Spinal cord (tissue), 4 donors: ENCODE data around the gene YARS1. TPM values are rescaled to one million over a fixed set of nuclear protein-coding genes. Genes with fewer than 3 reads are reported as not detected.

Experiments
- polyA plus RNA-seq, 2 donors: library from polyadenylated mRNA; unstranded; fragments of 120-200 nt; gene quantifications; one replicate each; pipeline ENCODE4 v1.2.1, GENCODE V29; 2013; ENCODE audit not compliant: insufficient read length in 2 of 2
- total RNA-seq, 2 donors: library from RNA; depleted of rRNA in 1 of 2; stranded (reverse); fragments of 120-200 nt in 1 of 2; fragments of >200 nt in 1 of 2; gene quantifications; one replicate each; pipeline versions ENCODE4 v1.2.3 to v1.2.4, GENCODE V29; 2013 to 2014

Gene YARS1
- total and polyA plus RNA-seq, 4 donors, result 51.8 to 105 (median 68.1) TPM

Other genes starting within 250 kb of the YARS1 start
- gene ZBTB8OS, start 166.8 kb downstream of the YARS1 start, total RNA-seq, result 10 to 100 TPM; 26.6 to 41.8 TPM
- gene ZBTB8OS, start 166.8 kb downstream of the YARS1 start, polyA plus RNA-seq, result 10 to 100 TPM; 46.6 to 51.0 TPM
- 100 to 1,000 TPM; 164 to 192 TPM for gene RBBP4, start 166.2 kb downstream of the YARS1 start, total RNA-seq
- 100 to 1,000 TPM; 188 to 217 TPM for gene RBBP4, start 166.2 kb downstream of the YARS1 start, polyA plus RNA-seq
- gene SYNC, start 114.6 kb downstream of the YARS1 start, total RNA-seq, result 10 to 100 TPM; 10.6 to 17.2 TPM
- gene SYNC, start 114.6 kb downstream of the YARS1 start, polyA plus RNA-seq, result 1 to 10 TPM; 6.0 to 7.0 TPM
- gene S100PBP, start 295 bp upstream of the YARS1 start, total RNA-seq, result 10 to 100 TPM; 46.1 to 54.9 TPM
- 10 to 100 TPM; 30.2 to 50.7 TPM for gene S100PBP, start 295 bp upstream of the YARS1 start, polyA plus RNA-seq
- gene FNDC5, start 53.6 kb upstream of the YARS1 start, total RNA-seq, result 10 to 100 TPM; 44.9 to 82.0 TPM
- gene FNDC5, start 53.6 kb upstream of the YARS1 start, polyA plus RNA-seq, result 10 to 100 TPM; 64.5 to 76.9 TPM
- 10 to 100 TPM; 19.3 to 57.0 TPM for gene HPCA, start 69.1 kb upstream of the YARS1 start, total RNA-seq
- 100 to 1,000 TPM; 177 to 209 TPM for gene HPCA, start 69.1 kb upstream of the YARS1 start, polyA plus RNA-seq
- gene TMEM54, start 84.0 kb upstream of the YARS1 start, total RNA-seq, result 10 to 100 TPM in 1 of 2 donors, 1 to 10 TPM in 1; 7.1 to 12.1 TPM
- 10 to 100 TPM; 31.3 to 34.0 TPM for gene TMEM54, start 84.0 kb upstream of the YARS1 start, polyA plus RNA-seq
- 10 to 100 TPM; 13.6 to 22.1 TPM for gene RNF19B, start 147.5 kb upstream of the YARS1 start, total RNA-seq
- gene RNF19B, start 147.5 kb upstream of the YARS1 start, polyA plus RNA-seq, result 10 to 100 TPM; 33.4 to 35.5 TPM
- gene AK2, start 219.5 kb upstream of the YARS1 start, total RNA-seq, result 100 to 1,000 TPM in 1 of 2 donors, 10 to 100 TPM in 1; 57.1 to 135 TPM
- 100 to 1,000 TPM; 110 to 126 TPM for gene AK2, start 219.5 kb upstream of the YARS1 start, polyA plus RNA-seq